Stimulated activated CD8-positive, alpha-beta memory T cell treated with anti-CD3 and anti-CD28 coated beads, Interleukin-4, amount 100 ng/mL, for 1 hour (primary cell): ENCODE measurements around the gene RAD9A.

Experiments used
- DNase-seq, 2 donors: peaks; one replicate each; pipeline ENCODE4 v3.0.0-alpha.2; 2020; ENCODE audit warnings: low read depth in 2 of 2, low spot score in 1 of 2

Gene RAD9A

GRCh38 chr11:67356864-67357561 is 34.8 kb upstream of the RAD9A start:
- DNase-seq, result peak in 1 of 2 donors; percentile 51

- no peak for DNase-seq
These were observed 33.7 kb upstream of the RAD9A start for GRCh38 chr11:67357831-67358670.

- DNase-seq, result no peak
These were observed 27.6 kb upstream of the RAD9A start for GRCh38 chr11:67364169-67364568.

- DNase-seq, result no peak
These were observed 26.7 kb upstream of the RAD9A start for GRCh38 chr11:67364783-67365722.

GRCh38 chr11:67365736-67366444 is 25.9 kb upstream of the RAD9A start:
- no peak for DNase-seq

- no peak for DNase-seq
These were observed 25.2 kb upstream of the RAD9A start for GRCh38 chr11:67366546-67366945.

- no peak for DNase-seq
These were observed 24.6 kb upstream of the RAD9A start for GRCh38 chr11:67366961-67367760.

- no peak for DNase-seq
These were observed 24.0 kb upstream of the RAD9A start for GRCh38 chr11:67367761-67368227.

GRCh38 chr11:67368621-67369020 is 23.2 kb upstream of the RAD9A start:
- DNase-seq, result no peak

GRCh38 chr11:67369275-67369674 is 22.5 kb upstream of the RAD9A start:
- no peak for DNase-seq

- DNase-seq, result no peak
These were observed 21.9 kb upstream of the RAD9A start for GRCh38 chr11:67369801-67370284.

- DNase-seq, result no peak
These were observed 21.3 kb upstream of the RAD9A start for GRCh38 chr11:67370351-67371076.

- no peak for DNase-seq
These were observed 20.4 kb upstream of the RAD9A start for GRCh38 chr11:67371189-67371910.

GRCh38 chr11:67371911-67372320 is 19.9 kb upstream of the RAD9A start:
- no peak for DNase-seq

GRCh38 chr11:67372321-67372992 is 19.3 kb upstream of the RAD9A start:
- DNase-seq, result no peak

- no peak for DNase-seq
These were observed 18.7 kb upstream of the RAD9A start, which contains the start of gene CLCF1 for GRCh38 chr11:67372993-67373647. Gene CLCF1, minus strand, starts transcription at chr11:67373598. Its CDS starts 59 bp downstream, at chr11:67373539.
